ENCODE measurements around the gene HES1.

HES1 gene

DNA sequence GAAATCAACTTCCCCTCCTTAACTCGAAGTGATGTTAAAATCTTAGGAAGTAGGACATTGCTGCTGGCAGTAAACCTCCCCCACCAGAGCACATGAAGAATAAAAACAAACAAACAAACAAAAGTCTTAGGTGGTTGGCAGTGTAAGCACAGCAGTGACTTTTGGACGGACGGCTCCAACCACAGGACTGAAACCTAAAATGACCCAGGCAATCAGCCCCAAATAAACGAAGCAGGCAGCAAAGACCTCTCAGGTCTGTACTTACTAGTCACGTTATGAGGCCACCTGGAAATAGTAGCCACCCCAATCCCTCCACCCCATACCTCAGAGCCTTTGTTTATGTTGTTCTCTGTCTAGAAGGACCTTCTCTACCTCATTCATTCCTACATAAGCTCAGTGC lies 33.5 kb upstream of the HES1 start:
- no peak for DNase-seq (ENCODE audit: low read depth)

- DNase-seq (ENCODE audit: low read depth), result no peak
These were observed 32.4 kb upstream of the HES1 start for GRCh38 chr3:194103505-194103904.

DNA sequence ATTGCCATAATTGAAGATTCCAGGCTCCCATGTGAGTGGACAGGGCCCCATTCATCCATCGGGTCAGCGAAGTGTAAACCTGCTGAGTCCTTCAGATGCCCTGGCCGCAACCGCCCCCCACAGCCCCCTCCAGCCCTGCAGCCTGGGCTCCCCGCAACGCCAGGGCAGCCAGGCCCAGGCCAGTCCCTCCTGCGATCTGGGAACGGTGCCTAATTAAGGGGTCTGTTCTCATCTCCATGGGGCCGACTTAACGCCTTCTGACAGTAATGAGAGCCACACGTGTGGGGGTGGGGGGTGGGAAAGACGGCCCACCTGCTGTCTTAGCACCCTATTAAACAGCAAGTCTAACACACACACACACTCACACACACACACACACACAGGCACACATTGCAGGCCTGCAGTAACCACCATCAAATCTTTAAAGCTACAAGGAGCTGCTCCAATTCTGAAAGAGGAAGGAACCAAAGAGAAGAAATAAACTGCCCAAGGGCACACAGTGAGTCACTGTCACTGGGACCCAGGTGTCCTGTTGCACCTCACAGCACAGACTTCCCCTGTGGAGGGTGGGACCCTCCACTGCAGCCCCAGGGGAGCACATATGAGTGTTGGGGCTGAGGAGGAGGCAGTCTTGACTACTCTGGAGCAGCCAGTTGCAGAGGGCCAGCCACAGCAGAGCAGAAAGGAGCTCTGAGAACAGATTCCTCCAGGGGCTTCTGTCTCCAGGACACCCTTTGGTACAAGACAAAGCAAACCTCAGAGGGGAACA lies 31.8 kb upstream of the HES1 start:
- no peak for DNase-seq (ENCODE audit: low read depth)

- no peak for DNase-seq (ENCODE audit: low read depth)
These were observed 30.7 kb upstream of the HES1 start for GRCh38 chr3:194105292-194105691.

GRCh38 chr3:194107107-194107506 lies 28.8 kb upstream of the HES1 start:
- DNase-seq (ENCODE audit: low read depth), result no peak

- no peak for DNase-seq (ENCODE audit: low read depth)
These were observed 26.6 kb upstream of the HES1 start for GRCh38 chr3:194109192-194109863.

- DNase-seq (ENCODE audit: low read depth), result no peak
These were observed 25.5 kb upstream of the HES1 start for GRCh38 chr3:194110483-194110882.

- DNase-seq (ENCODE audit: low read depth), result no peak
These were observed 24.6 kb upstream of the HES1 start for GRCh38 chr3:194111336-194111735.

GRCh38 chr3:194112120-194113106 lies 23.5 kb upstream of the HES1 start:
- no peak for DNase-seq (ENCODE audit: low read depth)

DNA sequence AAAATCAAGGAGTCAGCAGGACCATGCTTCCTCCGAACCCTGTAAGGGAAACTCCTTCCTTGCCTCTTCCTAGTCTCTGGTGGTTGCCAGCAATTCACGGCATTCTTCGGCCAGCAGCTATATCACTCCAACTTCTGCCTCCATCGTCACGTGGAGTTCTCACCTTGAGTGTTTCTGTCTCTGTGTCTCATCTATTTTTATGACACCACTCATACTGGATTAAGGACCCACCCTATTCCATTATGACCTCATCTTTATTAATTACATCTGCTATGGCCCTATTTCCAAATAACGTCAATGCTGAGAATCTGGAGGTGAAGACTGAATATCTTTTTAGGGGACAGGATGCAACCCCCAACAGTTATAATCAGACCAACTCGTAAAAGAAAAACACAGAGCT lies 21.8 kb upstream of the HES1 start:
- DNase-seq (ENCODE audit: low read depth), result no peak

DNA sequence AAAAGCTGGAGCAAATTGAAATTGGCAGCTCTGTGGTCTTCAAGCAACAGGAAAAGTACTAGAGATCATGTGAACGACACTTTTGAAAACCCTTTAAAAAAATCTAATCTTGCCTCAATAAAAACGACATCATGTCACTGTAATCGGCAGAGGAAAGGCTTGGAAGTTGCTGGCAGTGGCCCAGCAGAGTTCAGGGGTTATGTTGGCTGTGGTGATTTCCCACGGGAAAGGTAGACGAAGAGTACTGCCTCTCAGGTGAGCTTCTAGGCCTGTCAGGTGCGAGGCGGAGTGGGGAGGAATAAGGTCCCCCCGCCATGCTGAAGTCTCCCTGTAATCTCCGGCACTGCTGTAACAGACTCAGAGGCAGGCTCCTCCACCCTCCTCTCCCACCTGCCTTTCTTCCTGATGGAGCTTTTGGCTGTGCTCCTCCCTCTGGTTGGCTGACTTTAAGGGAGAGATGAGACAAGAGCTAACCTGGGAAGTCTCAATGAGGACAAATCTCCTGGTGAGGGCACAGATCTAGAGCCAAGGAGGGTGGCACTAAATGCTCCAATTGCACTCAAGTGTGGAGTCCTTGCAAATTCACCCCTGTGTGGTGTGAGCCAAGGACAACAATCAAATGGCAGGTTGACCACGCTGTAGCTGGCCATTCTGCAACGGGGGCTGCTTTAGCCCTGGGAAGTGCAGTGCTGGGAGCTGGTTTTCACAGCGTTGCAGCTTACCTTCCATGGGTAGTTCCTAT lies 18.7 kb upstream of the HES1 start:
- no peak for DNase-seq (ENCODE audit: low read depth)

DNA sequence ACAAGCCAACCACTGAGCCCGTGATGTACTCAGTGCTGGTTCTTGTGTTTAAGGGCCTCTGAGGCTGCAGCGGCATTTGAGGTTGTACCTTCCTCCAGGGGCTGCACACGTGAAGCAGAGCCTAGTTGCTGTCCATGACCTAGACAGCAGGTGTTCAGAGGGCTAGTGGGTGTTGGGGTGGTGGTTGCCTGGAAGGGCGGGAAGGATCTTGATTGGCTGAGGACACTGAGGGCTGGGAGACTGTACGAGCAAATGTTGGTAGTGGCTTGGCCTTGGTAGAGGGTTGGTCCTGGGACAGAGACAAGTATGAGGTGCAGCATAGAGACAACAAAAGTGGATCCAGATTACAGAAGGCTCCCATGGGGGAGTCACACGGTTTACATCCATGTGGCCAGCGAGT lies 17.0 kb upstream of the HES1 start:
- DNase-seq (ENCODE audit: low read depth), result no peak

DNA sequence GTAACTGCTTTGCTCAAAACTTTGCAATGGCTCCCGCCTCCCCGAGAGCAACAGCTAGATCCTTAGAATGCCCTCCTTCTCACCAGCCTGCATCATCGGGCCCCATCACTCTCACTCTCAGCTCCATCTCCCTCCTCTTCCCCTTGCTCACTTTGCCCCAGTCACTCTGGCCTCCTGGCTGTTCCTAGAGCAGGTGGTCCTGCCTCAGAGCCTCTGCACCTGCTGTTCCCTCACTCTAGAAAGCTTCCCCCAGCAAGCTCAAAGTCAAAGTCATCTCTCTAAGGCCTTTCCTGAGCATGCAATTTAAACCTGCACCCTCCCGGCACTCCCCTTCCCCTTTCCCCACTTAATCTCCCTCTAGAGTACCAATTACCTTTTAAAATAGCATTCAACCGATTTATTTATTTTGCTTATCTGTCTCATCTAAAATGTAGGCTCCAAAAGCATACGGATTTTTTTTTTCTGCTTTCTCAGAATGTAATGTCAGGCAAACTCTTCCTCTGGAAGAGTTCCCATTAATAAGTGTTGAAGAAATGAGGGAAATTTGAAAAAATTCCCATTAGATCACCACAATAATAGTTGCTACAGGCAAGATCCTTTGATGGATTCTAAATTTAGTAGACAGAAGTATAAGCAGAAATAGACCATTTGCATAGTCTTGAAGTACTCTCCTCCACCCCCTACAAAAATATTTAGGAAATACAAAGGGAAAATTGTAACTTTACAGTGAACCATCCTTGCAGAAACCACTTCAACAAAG lies 15.9 kb upstream of the HES1 start:
- DNase-seq (ENCODE audit: low read depth), result no peak

DNA sequence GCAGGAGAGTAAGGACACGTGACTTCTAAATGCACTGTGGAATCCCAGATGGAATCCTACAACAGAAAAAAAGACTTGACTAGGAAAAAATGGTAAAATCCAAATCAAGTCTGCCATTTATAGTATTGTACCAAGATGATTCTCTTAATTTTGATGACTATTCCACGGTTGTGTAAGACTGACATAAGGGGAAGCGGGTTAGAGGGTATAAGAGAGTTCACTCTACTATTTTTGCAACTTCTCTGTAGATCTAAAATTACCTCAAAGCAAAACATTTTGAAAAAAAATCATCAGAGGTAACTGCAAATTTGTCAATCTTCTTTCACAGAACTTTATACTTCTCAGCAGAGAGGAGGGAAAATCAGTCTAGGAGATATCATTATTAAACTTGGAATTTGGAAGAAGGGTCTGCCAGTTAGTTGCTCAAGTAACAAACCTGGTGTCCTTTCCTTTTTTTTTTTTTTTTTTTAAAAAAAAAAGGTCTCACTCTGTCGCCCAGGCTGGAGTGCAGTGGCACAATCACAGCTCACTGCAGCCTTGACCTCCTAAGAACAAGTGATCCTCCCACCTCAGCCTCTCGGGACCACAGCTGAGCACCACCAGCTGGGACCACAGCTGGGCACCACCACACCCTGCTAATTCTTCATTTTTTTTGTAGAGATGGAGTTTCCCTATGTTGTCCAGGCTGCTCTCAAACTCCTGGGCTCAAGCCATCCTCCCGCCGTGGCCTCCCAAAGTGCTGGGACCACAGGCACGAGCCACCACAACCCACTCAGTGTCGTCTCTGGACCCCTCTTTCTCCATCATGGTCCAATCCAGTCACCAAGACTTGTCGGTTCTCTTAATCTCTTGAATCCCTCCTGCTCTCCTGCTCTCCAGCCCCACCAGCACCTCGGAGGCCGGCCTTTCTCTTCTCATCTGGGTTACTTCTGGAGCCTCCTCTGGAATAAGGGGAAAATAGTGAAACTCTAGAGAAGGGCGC lies 14.9 kb upstream of the HES1 start:
- DNase-seq (ENCODE audit: low read depth), result no peak

- no peak for DNase-seq (ENCODE audit: low read depth)
These were observed 13.9 kb upstream of the HES1 start for GRCh38 chr3:194121891-194122631.

DNA sequence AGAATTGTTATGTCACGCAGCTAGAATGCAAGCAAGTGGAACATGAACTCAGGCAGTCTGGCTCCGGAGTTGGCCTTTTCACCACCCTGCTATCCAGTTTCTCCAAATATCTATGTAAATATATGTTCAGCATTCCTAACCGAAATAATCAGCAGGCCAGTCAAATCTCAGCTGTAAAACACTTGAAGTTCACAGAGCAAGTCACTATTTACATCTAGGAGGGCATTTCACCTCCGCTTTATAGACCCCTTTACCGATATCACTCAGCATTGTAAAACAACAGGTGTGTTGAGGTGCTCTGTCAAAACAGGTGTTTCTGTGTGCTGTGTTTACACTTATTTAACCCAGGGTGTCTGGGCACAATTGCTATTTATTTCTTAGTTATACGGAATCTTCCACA lies 12.2 kb upstream of the HES1 start:
- DNase-seq (ENCODE audit: low read depth), result no peak

- no peak for DNase-seq (ENCODE audit: low read depth)
These were observed 11.8 kb upstream of the HES1 start for GRCh38 chr3:194124193-194124592.

- no peak for DNase-seq (ENCODE audit: low read depth)
These were observed 10.5 kb upstream of the HES1 start for GRCh38 chr3:194125442-194125841.

DNA sequence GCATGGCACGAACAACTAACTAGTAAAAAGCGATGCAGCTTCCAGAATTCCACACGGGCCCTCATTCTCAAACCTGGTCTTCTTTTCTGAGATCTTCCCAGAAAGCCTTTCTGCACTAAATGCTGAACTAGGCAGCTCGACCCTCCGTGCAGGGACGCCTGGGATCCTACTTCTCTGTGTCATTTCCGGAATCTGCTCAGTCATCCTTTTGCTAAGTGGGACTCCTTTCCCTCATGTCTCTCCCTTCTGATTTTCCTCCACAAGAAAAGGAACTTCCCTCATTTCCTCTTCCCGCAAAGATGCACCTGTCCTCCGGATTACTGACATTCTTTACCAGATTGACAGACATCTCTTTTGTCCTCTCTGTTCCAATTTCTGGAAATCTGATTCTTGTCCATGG lies 9.2 kb upstream of the HES1 start:
- DNase-seq (ENCODE audit: low read depth), result no peak
